Type B pancreatic cell (in vitro differentiated cells): ENCODE measurements around the gene KRT84. TPM values are rescaled to one million over a fixed set of nuclear protein-coding genes. Genes with fewer than 3 reads are reported as not detected.

ENCODE experiments used
- DNase-seq: peaks from one replicate; pipeline ENCODE4 v3.0.0; 2021; ENCODE audit warnings: mixed read lengths; ENCODE audit not compliant: unreplicated experiment; ENCODE audit errors: extremely low spot score
- H3K27ac Mint-ChIP-seq: 2 replicates; pipeline ENCODE4 v1.8.0; 2021; ENCODE audit warnings: mild to moderate bottlenecking, mixed read lengths
- H3K27me3 Mint-ChIP-seq: 2 replicates; pipeline ENCODE4 v1.8.0; 2021; ENCODE audit warnings: mixed read lengths
- H3K36me3 Mint-ChIP-seq: 2 replicates; pipeline ENCODE4 v1.8.0; 2021; ENCODE audit warnings: mixed read lengths
- H3K4me1 Mint-ChIP-seq: one replicate; pipeline ENCODE4 v1.8.0; 2021; ENCODE audit warnings: mixed read lengths; ENCODE audit not compliant: unreplicated experiment
- H3K4me3 Mint-ChIP-seq: 2 replicates; pipeline ENCODE4 v1.8.0; 2021; ENCODE audit warnings: mild to moderate bottlenecking, mixed read lengths
- H3K9me3 Mint-ChIP-seq: 2 replicates; pipeline ENCODE4 v1.8.0; 2021; ENCODE audit warnings: mixed read lengths
- CTCF ChIP-seq: fragments of 200-600 bp; sonication (generic); conservative IDR thresholded peaks from 2 replicates; pipeline ENCODE4 v1.5.0; 2021; ENCODE audit warnings: antibody characterized with exemption, mild to moderate bottlenecking
- total RNA-seq: library from RNA; stranded (reverse); gene quantifications from 2 replicates; pipeline ENCODE4 v1.2.1, GENCODE V29; 2021; ENCODE audit warnings: low replicate concordance

KRT84 gene
- total RNA-seq, 1 donor from 2014 or later, result not detected

- DNase-seq, result no peak
- Mint-ChIP-seq H3K4me1 (no peaks in the 10 kb centered on the region), H3K27me3 (peaks cover 14% of the 10 kb centered on the region), H3K36me3 (no peaks in the 10 kb centered on the region), H3K27ac (no peak overlapping the region), H3K4me3 (no peak overlapping the region), H3K9me3 (no peaks in the 10 kb centered on the region)
- no peak for TF ChIP-seq CTCF
Observed at GRCh38 chr12:52407918-52408317, 22.5 kb upstream of the KRT84 start.

DNA sequence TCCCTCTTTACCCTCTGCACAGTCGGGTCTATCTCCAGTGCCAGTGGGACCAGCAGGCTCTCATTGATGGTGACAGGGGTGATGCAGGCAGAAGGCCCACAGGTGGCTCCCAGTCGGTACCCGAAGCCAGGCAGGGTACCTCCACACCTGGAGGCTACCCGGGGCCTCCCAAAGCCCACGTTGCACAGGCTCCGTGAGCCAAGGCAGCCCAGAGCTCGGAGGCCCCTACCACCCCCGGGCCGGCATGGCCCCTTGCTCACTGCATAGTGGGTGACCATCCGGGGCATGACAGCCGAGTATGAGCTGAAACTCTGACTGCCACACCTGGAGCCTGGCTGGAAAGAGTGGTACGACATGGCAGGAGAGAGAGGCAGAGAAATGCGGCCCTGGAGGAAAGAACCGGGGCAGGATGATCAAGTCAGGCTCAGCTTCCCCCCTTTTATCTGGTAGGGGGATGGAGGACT, 20.5 kb upstream of the KRT84 start, which contains the start of gene KRT82:
TSS of gene KRT82 (minus strand) at position 414 of the 464 bp plus-strand sequence. CDS start at position 356, 58 bp downstream.
- Mint-ChIP-seq H3K4me3 (no peak within 1 kb of the TSS), H3K4me1 (no peaks in the 10 kb centered on the region), H3K27ac (no peak within 1 kb of the TSS), H3K36me3 (no peaks in the 10 kb centered on the region), H3K9me3 (no peaks in the 10 kb centered on the region), H3K27me3 (peaks cover 16% of the 10 kb centered on the region)
- DNase-seq, result no peak
- TF ChIP-seq CTCF, result no peak

- no peaks in the 10 kb centered on the region for H3K9me3 Mint-ChIP-seq
- no peak for TF ChIP-seq CTCF
- H3K36me3 Mint-ChIP-seq, result no peaks in the 10 kb centered on the region
- H3K4me3 Mint-ChIP-seq, result no peak overlapping the region
- H3K27me3 Mint-ChIP-seq, result peaks cover 14% of the 10 kb centered on the region
- no peak for DNase-seq
- H3K27ac Mint-ChIP-seq, result no peak overlapping the region
- no peaks in the 10 kb centered on the region for H3K4me1 Mint-ChIP-seq
Observed at GRCh38 chr12:52404951-52405350, 19.5 kb upstream of the KRT84 start.

DNA sequence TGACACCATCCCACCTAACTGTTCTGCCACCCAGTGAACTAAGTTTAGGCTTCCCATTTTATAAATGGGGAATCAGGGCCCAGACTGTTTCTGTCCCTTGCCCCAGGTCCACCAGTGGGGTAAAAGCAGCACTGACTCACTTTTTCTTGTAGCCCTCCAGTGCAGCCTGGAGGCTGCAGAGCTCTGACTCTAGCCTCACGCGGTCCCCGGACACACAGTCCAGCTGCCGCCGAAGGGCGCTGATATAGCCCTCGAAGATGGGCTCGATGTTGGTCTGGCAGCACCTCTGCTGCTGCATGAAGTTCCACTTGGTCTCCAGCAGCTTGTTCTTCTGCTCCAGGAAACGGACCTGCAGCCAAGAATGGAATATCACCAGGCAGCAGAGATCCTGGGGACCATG, 18.1 kb upstream of the KRT84 start:
- Mint-ChIP-seq H3K27me3 (peaks cover 15% of the 10 kb centered on the region), H3K4me1 (no peaks in the 10 kb centered on the region), H3K9me3 (no peaks in the 10 kb centered on the region), H3K36me3 (no peaks in the 10 kb centered on the region), H3K4me3 (no peak overlapping the region), H3K27ac (no peak overlapping the region)
- no peak for DNase-seq
- no peak for TF ChIP-seq CTCF

DNA sequence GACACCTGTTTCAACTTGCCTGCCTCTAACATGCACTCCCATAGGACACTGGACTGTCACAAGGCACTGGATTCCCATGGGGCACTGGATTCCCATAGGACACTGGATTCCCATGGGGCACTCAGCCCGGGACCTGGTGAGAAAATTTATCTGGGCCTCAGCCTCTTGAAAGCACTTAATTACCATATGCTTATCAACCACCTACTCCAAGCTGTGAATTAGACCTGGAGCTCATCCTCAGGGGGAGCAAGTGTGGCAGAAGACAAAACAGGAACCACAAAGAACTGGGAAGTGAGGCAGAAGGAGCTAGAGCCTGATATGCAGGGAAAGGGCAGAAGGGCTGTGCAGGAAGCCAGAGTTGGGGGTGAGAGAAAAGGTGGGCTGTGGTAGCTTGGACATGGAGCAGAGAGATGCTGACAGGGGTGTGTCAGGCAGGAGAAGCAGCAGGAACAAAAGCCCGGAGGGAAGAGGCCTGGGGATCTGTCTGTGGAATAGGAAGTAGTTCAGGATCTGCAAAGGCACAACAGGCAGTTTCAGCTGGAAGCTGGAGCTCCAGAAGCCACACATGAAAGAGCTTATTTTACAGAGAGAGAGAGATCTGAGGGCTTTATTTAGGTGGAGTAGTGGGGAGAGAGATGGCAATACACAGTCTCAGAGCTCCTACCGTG, 17.6 kb upstream of the KRT84 start:
- Mint-ChIP-seq H3K9me3 (no peaks in the 10 kb centered on the region), H3K4me1 (no peaks in the 10 kb centered on the region), H3K27me3 (peaks cover 13% of the 10 kb centered on the region), H3K27ac (no peak overlapping the region), H3K36me3 (no peaks in the 10 kb centered on the region), H3K4me3 (no peak overlapping the region)
- TF ChIP-seq CTCF, result no peak
- DNase-seq, result no peak
